H9 (cell line): ENCODE measurements around the gene NOA1. TPM values are rescaled to one million over a fixed set of nuclear protein-coding genes. Genes with fewer than 3 reads are reported as not detected.

Source experiments
- DNase-seq: peaks from one replicate; pipeline ENCODE4 v3.0.0-alpha.2; 2017
- H2AFZ ChIP-seq: one replicate; pipeline ENCODE4 v1.6.1; 2013; ENCODE audit warnings: mild to moderate bottlenecking, low read length, control low read depth, moderate library complexity
- H2AK5ac ChIP-seq: 2 replicates; pipeline ENCODE4 v1.6.1; 2013; ENCODE audit warnings: low read length, control low read depth, mixed read lengths; ENCODE audit not compliant: insufficient read length
- H2BK120ac ChIP-seq: one replicate; pipeline ENCODE4 v1.6.1; 2013; ENCODE audit warnings: low read depth, mild to moderate bottlenecking, low read length, control low read depth, inconsistent platforms; ENCODE audit not compliant: poor library complexity, severe bottlenecking
- H2BK12ac ChIP-seq: 2 replicates; pipeline ENCODE4 v1.6.1; 2013; ENCODE audit warnings: low read length, control low read depth, mixed read lengths, low read depth; ENCODE audit not compliant: insufficient read length
- H2BK15ac ChIP-seq: 2 replicates; pipeline ENCODE4 v1.6.1; 2013; ENCODE audit warnings: low read depth, low read length, control low read depth
- H2BK20ac ChIP-seq: one replicate; pipeline ENCODE4 v1.6.1; 2013; ENCODE audit warnings: low read depth, mild to moderate bottlenecking, low read length, control low read depth, inconsistent platforms; ENCODE audit not compliant: poor library complexity, severe bottlenecking
- H2BK5ac ChIP-seq: 2 replicates; pipeline ENCODE4 v1.6.1; 2013; ENCODE audit warnings: low read length, control low read depth, mixed read lengths; ENCODE audit not compliant: insufficient read length
- H3K14ac ChIP-seq: 2 replicates; pipeline ENCODE4 v1.6.1; 2013; ENCODE audit warnings: low read length, control low read depth; ENCODE audit not compliant: insufficient read depth
- H3K18ac ChIP-seq: 2 replicates; pipeline ENCODE4 v1.6.1; 2013; ENCODE audit warnings: low read depth, mild to moderate bottlenecking, mixed read lengths, low read length, control low read depth; ENCODE audit not compliant: insufficient read length
- H3K23ac ChIP-seq: 2 replicates; pipeline ENCODE4 v1.6.1; 2013; ENCODE audit warnings: low read length, control low read depth, mixed read lengths, low read depth; ENCODE audit not compliant: insufficient read length
- H3K23me2 ChIP-seq: 2 replicates; pipeline ENCODE4 v1.6.1; 2013; ENCODE audit warnings: low read depth, mild to moderate bottlenecking, mixed read lengths, low read length, control low read depth; ENCODE audit not compliant: insufficient read length, poor library complexity, severe bottlenecking
- H3K27ac ChIP-seq: 2 replicates; pipeline ENCODE4 v1.5.1; 2013; ENCODE audit warnings: low read length, control low read depth, mixed read lengths, low read depth; ENCODE audit not compliant: insufficient read length
- H3K27me3 ChIP-seq: 2 replicates; pipeline ENCODE4 v1.6.1; 2013; ENCODE audit warnings: low read length, control low read depth, inconsistent platforms; ENCODE audit not compliant: insufficient read depth
- H3K4ac ChIP-seq: 2 replicates; pipeline ENCODE4 v1.6.1; 2013; ENCODE audit warnings: low read depth, mild to moderate bottlenecking, control low read depth, inconsistent platforms, low read length, moderate library complexity
- H3K4me1 ChIP-seq: 2 replicates; pipeline ENCODE4 v1.6.1; 2013; ENCODE audit warnings: low read length, control low read depth, inconsistent platforms; ENCODE audit not compliant: insufficient read depth
- H3K4me2 ChIP-seq: 2 replicates; pipeline ENCODE4 v1.6.1; 2013; ENCODE audit warnings: low read length, control low read depth, mixed read lengths; ENCODE audit not compliant: insufficient read length, insufficient read depth
- H3K56ac ChIP-seq: 2 replicates; pipeline ENCODE4 v1.6.1; 2013; ENCODE audit warnings: low read depth, mild to moderate bottlenecking, mixed read lengths, low read length, control low read depth; ENCODE audit not compliant: insufficient read length
- H3K79me1 ChIP-seq: 2 replicates; pipeline ENCODE4 v1.6.1; 2013; ENCODE audit warnings: low read depth, mild to moderate bottlenecking, moderate library complexity, low read length, control low read depth, inconsistent platforms; ENCODE audit not compliant: insufficient read depth, poor library complexity, severe bottlenecking
- H3K79me2 ChIP-seq: 2 replicates; pipeline ENCODE4 v1.6.1; 2013; ENCODE audit warnings: low read length, control low read depth, inconsistent platforms; ENCODE audit not compliant: insufficient read depth
- H3K9ac ChIP-seq: 2 replicates; pipeline ENCODE4 v1.6.1; 2013; ENCODE audit warnings: low read length, control low read depth, mixed read lengths; ENCODE audit not compliant: insufficient read length; ENCODE audit errors: extremely low read depth
- H3K9me3 ChIP-seq: one replicate; pipeline ENCODE4 v1.6.1; 2013; ENCODE audit warnings: low read depth, low read length, inconsistent platforms; ENCODE audit not compliant: control insufficient read depth
- H3T11ph ChIP-seq: one replicate; pipeline ENCODE4 v1.6.1; 2013; ENCODE audit warnings: mild to moderate bottlenecking, low read length, control low read depth, inconsistent platforms
- H4K20me1 ChIP-seq: one replicate; pipeline ENCODE4 v1.6.1; 2013; ENCODE audit not compliant: control insufficient read depth, insufficient read length, insufficient read depth
- H4K5ac ChIP-seq: 2 replicates; pipeline ENCODE4 v1.6.1; 2013; ENCODE audit warnings: low read depth, mild to moderate bottlenecking, mixed read lengths, low read length, control low read depth; ENCODE audit not compliant: insufficient read length
- H4K8ac ChIP-seq: replicated peaks from 2 replicates; pipeline ENCODE4 v1.6.1; 2013; ENCODE audit warnings: low read length, control low read depth, mixed read lengths, low read depth; ENCODE audit not compliant: insufficient read length
- H4K91ac ChIP-seq: 2 replicates; pipeline ENCODE4 v1.6.1; 2013; ENCODE audit warnings: low read depth, mild to moderate bottlenecking, moderate library complexity, mixed read lengths, low read length, control low read depth; ENCODE audit not compliant: insufficient read length
- H3K27ac Mint-ChIP-seq, 3 experiments: 2 replicates in 2 of 3; 3 replicates in 1 of 3; pipeline ENCODE4 v1.8.0; 2020 to 2021; ENCODE audit warnings: mixed read lengths in 3 of 3, mild to moderate bottlenecking in 1 of 3, moderate library complexity in 1 of 3
- H3K27me3 Mint-ChIP-seq: 2 replicates; pipeline ENCODE4 v1.8.0; 2021; ENCODE audit warnings: low read depth, mild to moderate bottlenecking, moderate library complexity, mixed read lengths
- H3K36me3 Mint-ChIP-seq, 3 experiments: 2 replicates in 2 of 3; 3 replicates in 1 of 3; pipeline ENCODE4 v1.8.0; 2020 to 2021; ENCODE audit warnings: low read depth in 3 of 3, mixed read lengths in 3 of 3; ENCODE audit not compliant: insufficient read depth in 1 of 3
- H3K4me1 Mint-ChIP-seq, 2 experiments: 2 replicates each; pipeline ENCODE4 v1.8.0; 2020; ENCODE audit warnings: mixed read lengths in 2 of 2
- H3K4me3 Mint-ChIP-seq, 2 experiments: 2 replicates in 1 of 2; 3 replicates in 1 of 2; pipeline ENCODE4 v1.8.0; 2020 to 2021; ENCODE audit warnings: mild to moderate bottlenecking in 2 of 2, mixed read lengths in 2 of 2, moderate library complexity in 1 of 2
- H3K9me3 Mint-ChIP-seq, 2 experiments: 2 replicates in 1 of 2; 3 replicates in 1 of 2; pipeline ENCODE4 v1.8.0; 2020; ENCODE audit warnings: mild to moderate bottlenecking in 2 of 2, mixed read lengths in 2 of 2, moderate library complexity in 1 of 2
- WGBS: extraction: QIAGEN DNeasy Blood & Tissue Kit; methylation state at CpG from one replicate; pipeline ENCODE4 v1.1.7; 2013; ENCODE audit warnings: missing lambda C conversion rate, low lambda C conversion rate, mixed read lengths; ENCODE audit not compliant: insufficient read length; ENCODE audit errors: extremely low coverage; 5-methylcytosine and 5-hydroxymethylcytosine counted together
- total RNA-seq: library from RNA; stranded (reverse); gene quantifications from 2 replicates; pipeline ENCODE4 v1.2.1, GENCODE V29; 2021
- TF ChIP-seq, protein P1 (sequence below): fragments of 200-600 bp; sonication (generic); conservative IDR thresholded peaks from 3 replicates; pipeline ENCODE4 v1.8.0; 2021; ENCODE audit warnings: antibody characterized with exemption, mild to moderate bottlenecking

The NOA1 gene
- total RNA-seq, 1 experiment from 2014 or later, result 22.8 TPM

DNA sequence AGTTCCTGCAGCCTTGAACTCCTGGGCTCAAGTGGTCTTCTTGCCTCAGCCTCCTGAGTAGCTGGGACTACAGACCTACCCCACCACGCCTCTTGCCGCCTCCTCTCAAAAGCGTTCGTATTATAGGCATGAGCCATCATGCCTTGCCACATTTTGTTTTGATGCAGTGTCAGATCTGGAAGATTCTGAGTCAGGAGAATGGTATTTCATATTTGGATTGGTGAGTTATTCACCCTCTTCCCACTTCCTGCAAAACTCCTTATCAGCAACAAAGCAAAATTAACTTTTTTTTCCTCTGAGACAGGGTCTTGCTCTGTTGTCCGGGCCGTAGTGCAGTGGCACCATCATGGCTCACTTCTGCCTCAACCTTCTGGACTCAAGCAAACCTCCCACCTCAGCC is 40.1 kb downstream of the NOA1 start:
- H3K79me1 ChIP-seq, result no peaks in the 10 kb centered on the region
- H3K23ac ChIP-seq, result no peak overlapping the region
- H2BK120ac ChIP-seq, result no peak overlapping the region
- no peak for DNase-seq
- H3K4me2 ChIP-seq, result no peak overlapping the region
- no peak overlapping the region for H2BK12ac ChIP-seq
- no peak overlapping the region for H2AFZ ChIP-seq
- TF ChIP-seq, protein P1, sequence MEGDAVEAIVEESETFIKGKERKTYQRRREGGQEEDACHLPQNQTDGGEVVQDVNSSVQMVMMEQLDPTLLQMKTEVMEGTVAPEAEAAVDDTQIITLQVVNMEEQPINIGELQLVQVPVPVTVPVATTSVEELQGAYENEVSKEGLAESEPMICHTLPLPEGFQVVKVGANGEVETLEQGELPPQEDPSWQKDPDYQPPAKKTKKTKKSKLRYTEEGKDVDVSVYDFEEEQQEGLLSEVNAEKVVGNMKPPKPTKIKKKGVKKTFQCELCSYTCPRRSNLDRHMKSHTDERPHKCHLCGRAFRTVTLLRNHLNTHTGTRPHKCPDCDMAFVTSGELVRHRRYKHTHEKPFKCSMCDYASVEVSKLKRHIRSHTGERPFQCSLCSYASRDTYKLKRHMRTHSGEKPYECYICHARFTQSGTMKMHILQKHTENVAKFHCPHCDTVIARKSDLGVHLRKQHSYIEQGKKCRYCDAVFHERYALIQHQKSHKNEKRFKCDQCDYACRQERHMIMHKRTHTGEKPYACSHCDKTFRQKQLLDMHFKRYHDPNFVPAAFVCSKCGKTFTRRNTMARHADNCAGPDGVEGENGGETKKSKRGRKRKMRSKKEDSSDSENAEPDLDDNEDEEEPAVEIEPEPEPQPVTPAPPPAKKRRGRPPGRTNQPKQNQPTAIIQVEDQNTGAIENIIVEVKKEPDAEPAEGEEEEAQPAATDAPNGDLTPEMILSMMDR, result no peak
- no peak overlapping the region for H4K91ac ChIP-seq
- Mint-ChIP-seq H3K4me3 (no peak overlapping the region), H3K9me3 (no peaks in the 10 kb centered on the region), H3K4me1 (no peaks in the 10 kb centered on the region), H3K36me3 (peaks cover 0 to 25% (median 10%) of the 10 kb centered on the region in 3 experiments; a peak in 4 of 7 replicates), H3K27ac (peak overlapping the region in 1 of 3 experiments; percentile 3; a peak in 1 of 7 replicates), H3K27me3 (no peaks in the 10 kb centered on the region)
- no peak overlapping the region for H3K27ac ChIP-seq
- H4K20me1 ChIP-seq, result no peaks in the 10 kb centered on the region
- H2BK20ac ChIP-seq, result no peak overlapping the region
- no peak overlapping the region for H3K9ac ChIP-seq
- no peak overlapping the region for H4K8ac ChIP-seq
- H3T11ph ChIP-seq, result no peak overlapping the region
- H3K56ac ChIP-seq, result no peak overlapping the region
- H3K27me3 ChIP-seq, result no peaks in the 10 kb centered on the region
- H4K5ac ChIP-seq, result no peak overlapping the region
- no peaks in the 10 kb centered on the region for H3K23me2 ChIP-seq
- no peaks in the 10 kb centered on the region; the same call in 1 of the 2 replicates for H3K79me2 ChIP-seq
- H3K4me1 ChIP-seq, result no peaks in the 10 kb centered on the region
- no peak overlapping the region for H2AK5ac ChIP-seq
- H2BK15ac ChIP-seq, result no peak overlapping the region
- no peak overlapping the region for H3K4ac ChIP-seq
- no CpG with 5 or more reads among the region's 6 CpGs for WGBS
- H2BK5ac ChIP-seq, result no peak overlapping the region
- H3K14ac ChIP-seq, result no peak overlapping the region
- H3K18ac ChIP-seq, result no peak overlapping the region
- H3K9me3 ChIP-seq, result no peaks in the 10 kb centered on the region
